Upper lobe of left lung (tissue), 4 donors: ENCODE data around the gene NRXN2.

Source experiments
- EP300 ChIP-seq, 4 donors: sonication (generic); formaldehyde crosslinking; IDR thresholded peaks; one replicate each; pipeline ENCODE4 v1.5.1; 2017; ENCODE audit warnings: antibody characterized with exemption in 4 of 4, control low read depth in 2 of 4
- POLR2A ChIP-seq, 4 donors: fragments of 450-650 bp; IDR thresholded peaks; one replicate each; pipeline ENCODE4 v1.5.1; 2016 to 2017; ENCODE audit warnings: antibody characterized with exemption in 4 of 4, mild to moderate bottlenecking in 2 of 4
- POLR2AphosphoS5 ChIP-seq, 2 donors: sonication (generic); formaldehyde crosslinking; IDR thresholded peaks; one replicate each; pipeline ENCODE4 v1.5.1; 2017; ENCODE audit warnings: antibody characterized with exemption in 2 of 2
- TF ChIP-seq, protein P1 (sequence below), 6 experiments: fragments of 450-650 bp in 4 of 6; fragments of 200-600 bp in 2 of 6; sonication (generic) in 2 of 6; IDR thresholded peaks; one replicate each; pipeline ENCODE4 v1.5.1; 2016 to 2019; ENCODE audit warnings: antibody characterized with exemption in 6 of 6

DNA sequence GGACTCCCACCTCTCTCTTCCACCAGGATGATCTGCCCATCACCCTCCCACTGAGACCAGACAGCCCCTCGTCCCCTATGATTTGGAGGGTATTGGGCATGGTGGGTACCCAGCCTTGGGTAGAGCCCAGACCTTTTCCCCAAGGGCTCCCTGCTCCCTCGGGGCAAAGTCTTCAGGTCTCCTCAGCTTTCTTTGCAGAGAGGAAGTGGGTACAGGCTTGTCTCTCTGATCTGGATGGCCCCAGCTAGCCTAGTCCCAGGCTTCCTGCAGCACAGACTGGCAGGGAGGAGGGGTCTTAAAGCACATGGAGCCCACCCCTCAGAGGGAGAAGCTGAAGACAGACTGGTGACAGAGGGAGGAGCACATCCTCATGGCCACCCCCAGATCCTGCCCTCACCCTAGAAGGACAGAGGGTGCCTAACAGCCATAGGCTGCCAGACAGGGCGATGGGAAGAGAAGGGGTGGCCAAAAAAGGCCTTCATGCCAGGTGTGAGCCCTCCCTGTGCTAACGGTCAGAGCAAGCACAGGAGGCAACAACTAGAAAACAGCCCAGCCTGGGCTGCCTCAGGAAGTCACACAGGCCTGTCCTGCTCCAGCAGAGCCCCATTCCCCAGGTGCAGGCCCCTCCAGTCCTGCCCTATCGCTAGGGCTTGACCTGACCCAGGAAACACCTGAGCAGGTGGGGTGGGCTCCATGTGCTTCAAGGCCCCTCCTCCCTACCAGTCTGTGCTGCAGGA, 101.5 kb downstream of the NRXN2 start:
- TF ChIP-seq, protein P1, sequence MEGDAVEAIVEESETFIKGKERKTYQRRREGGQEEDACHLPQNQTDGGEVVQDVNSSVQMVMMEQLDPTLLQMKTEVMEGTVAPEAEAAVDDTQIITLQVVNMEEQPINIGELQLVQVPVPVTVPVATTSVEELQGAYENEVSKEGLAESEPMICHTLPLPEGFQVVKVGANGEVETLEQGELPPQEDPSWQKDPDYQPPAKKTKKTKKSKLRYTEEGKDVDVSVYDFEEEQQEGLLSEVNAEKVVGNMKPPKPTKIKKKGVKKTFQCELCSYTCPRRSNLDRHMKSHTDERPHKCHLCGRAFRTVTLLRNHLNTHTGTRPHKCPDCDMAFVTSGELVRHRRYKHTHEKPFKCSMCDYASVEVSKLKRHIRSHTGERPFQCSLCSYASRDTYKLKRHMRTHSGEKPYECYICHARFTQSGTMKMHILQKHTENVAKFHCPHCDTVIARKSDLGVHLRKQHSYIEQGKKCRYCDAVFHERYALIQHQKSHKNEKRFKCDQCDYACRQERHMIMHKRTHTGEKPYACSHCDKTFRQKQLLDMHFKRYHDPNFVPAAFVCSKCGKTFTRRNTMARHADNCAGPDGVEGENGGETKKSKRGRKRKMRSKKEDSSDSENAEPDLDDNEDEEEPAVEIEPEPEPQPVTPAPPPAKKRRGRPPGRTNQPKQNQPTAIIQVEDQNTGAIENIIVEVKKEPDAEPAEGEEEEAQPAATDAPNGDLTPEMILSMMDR (IDR thresholded peaks at IDR 0.05), result no peak
- TF ChIP-seq EP300 (IDR thresholded peaks at IDR 0.05), result no peak
- TF ChIP-seq POLR2AphosphoS5 (IDR thresholded peaks at IDR 0.05), result no peak
- TF ChIP-seq POLR2A (IDR thresholded peaks at IDR 0.05), result no peak
